ENCODE data around the gene VTCN1. TPM values are rescaled to one million over a fixed set of nuclear protein-coding genes. Genes with fewer than 3 reads are reported as not detected.

VTCN1 gene
- total and polyA plus RNA-seq, 2 of the 8 experiments (the other 6 are each of a cell fraction or from before 2014, with no cell fraction given) = 0.32 TPM; not detected in 1

- POLR2A ChIA-PET (ENCODE audit: partially characterized antibody) = no interaction called here
- Histone ChIP-seq H3K27ac (ENCODE audit: low read depth, low read length) (no peak overlapping the region), H3K79me1 (ENCODE audit: low read depth, low read length) (no peaks in the 10 kb centered on the region), H2BK15ac (ENCODE audit: low read length) (no peak overlapping the region), H3K4me1 (replicated peaks in 1 of 4; ENCODE audit: control insufficient read depth in 3 of 4, insufficient read depth in 4 of 4, low read length in 3 of 4) (no peaks in the 10 kb centered on the region), H3K4me2 (ENCODE audit: insufficient read depth in 1 of 2, low read depth in 2 of 2, low read length in 2 of 2) (no peak overlapping the region), H2AFZ (ENCODE audit: low read length) (no peak overlapping the region), H2BK20ac (ENCODE audit: low read length) (no peak overlapping the region), H3K18ac (ENCODE audit: extremely low read depth, low read length) (no peak overlapping the region), H2BK120ac (replicated peaks; ENCODE audit: low read depth, low read length) (no peak overlapping the region), H3K27me3 (replicated peaks in 1 of 4; ENCODE audit: control insufficient read depth in 3 of 4, extremely low read depth in 1 of 4, insufficient read depth in 3 of 4, low read length in 3 of 4) (no peaks in the 10 kb centered on the region), H4K20me1 (replicated peaks in 1 of 2; ENCODE audit: control insufficient read depth in 1 of 2, insufficient read depth in 2 of 2, low read length in 2 of 2) (no peaks in the 10 kb centered on the region), H3K9me3 (ENCODE audit: insufficient read depth in 2 of 2, low read depth in 1 of 2, low read length in 1 of 2) (no peaks in the 10 kb centered on the region), H2BK5ac (ENCODE audit: low read depth, low read length) (no peak overlapping the region), H2AK5ac (ENCODE audit: low read depth, low read length) (no peak overlapping the region), H3K23ac (ENCODE audit: insufficient read length) (no peak overlapping the region), H3K79me2 (ENCODE audit: control insufficient read depth in 1 of 2, insufficient read depth in 2 of 2, low read length in 2 of 2) (no peaks in the 10 kb centered on the region), H3K4me3 (ENCODE audit: extremely low read depth in 1 of 4, insufficient read depth in 2 of 4, low read depth in 3 of 4, low read length in 4 of 4) (no peak overlapping the region), H4K5ac (ENCODE audit: insufficient read length, low read depth, low read length) (no peak overlapping the region), H4K91ac (replicated peaks; ENCODE audit: insufficient read length, low read length) (no peak overlapping the region), H3K56ac (replicated peaks; ENCODE audit: insufficient read length, low read depth, low read length) (no peak overlapping the region), H4K8ac (ENCODE audit: extremely low read depth, insufficient read depth, low read length) (no peak overlapping the region), H3K4ac (replicated peaks; ENCODE audit: insufficient read length, low read depth, low read length) (no peak overlapping the region), H3K14ac (ENCODE audit: insufficient read length) (no peak overlapping the region), H3K23me2 (ENCODE audit: low read depth, low read length) (no peaks in the 10 kb centered on the region), H3K36me3 (ENCODE audit: control insufficient read depth in 2 of 4, insufficient read depth in 4 of 4, low read length in 3 of 4) (no peaks in the 10 kb centered on the region), H3K9ac (replicated peaks in 1 of 4; ENCODE audit: extremely low read depth in 1 of 4, low read depth in 3 of 4, low read length in 3 of 4) (no peak overlapping the region), H2BK12ac (ENCODE audit: low read depth, low read length) (no peak overlapping the region)
- DNase-seq (ENCODE audit: low read depth in 1 of 2, low spot score in 2 of 2) (no peak), FAIRE-seq (no peak)
- TF ChIP-seq TAF7 (optimal IDR thresholded peaks at IDR 0.05; ENCODE audit: borderline replicate concordance, low read depth, low read length) = no peak
- no peak for TF ChIP-seq RAD21 (IDR thresholded peaks at IDR 0.05 in 1 of 2, conservative IDR thresholded peaks at IDR 0.05 in 1 of 2; ENCODE audit: low read depth in 2 of 2, low read length in 2 of 2)
- TF ChIP-seq TCF12 (IDR thresholded peaks at IDR 0.05; ENCODE audit: low read depth, low read length) = no peak
- CTCF ChIA-PET (ENCODE audit: partially characterized antibody) = interaction anchor here (0.5 to 1.7 kb wide), 7 partner anchors 10 to 88 kb away, joined by 3 to 5 read pairs (median 4); no protein-coding TSS in a partner anchor
- WGBS, 2 experiments (ENCODE audit: extremely low coverage in 1 of 2, insufficient coverage in 1 of 2, insufficient read length in 1 of 2, insufficient replicate concordance in 2 of 2, low coverage in 1 of 2, low lambda C conversion rate in 2 of 2, missing lambda C conversion rate in 1 of 2) = 94% methylated on average over 1 of the region's 1 CpG; no CpG with 5 or more reads in 1 of the 2 experiments
Measured at GRCh38 chr1:117201808-117202207, 8.9 kb downstream of the VTCN1 start.

All from H1 (cell line).